A673 (cell line): ENCODE measurements around the gene TTC21A. TPM values are rescaled to one million over a fixed set of nuclear protein-coding genes. Genes with fewer than 3 reads are reported as not detected.

ENCODE experiments used
- BruUV-seq: library from RNA; stranded (reverse); fragments of 400-500 nt; replicated peaks from 2 replicates; lab custom pipeline; 2021; lab: Mats Ljungman, UMichigan
- CTCF ChIA-PET: fragments of 300-600 bp; sonication (Branson Sonifier 250); formaldehyde crosslinking; loops from one replicate; lab custom pipeline; 2022; ENCODE audit warnings: antibody characterized with exemption; lab: Charles Lee
- POLR2A ChIA-PET: fragments of 300-600 bp; sonication (Branson Sonifier 250); formaldehyde crosslinking; loops from one replicate; lab custom pipeline; 2022; ENCODE audit warnings: antibody characterized with exemption; ENCODE audit not compliant: low non-redundant PET; lab: Charles Lee
- DNase-seq: peaks from one replicate; pipeline ENCODE4 v3.0.0-alpha.2; 2015; ENCODE audit warnings: low spot score
- H3K27ac ChIP-seq: fragments of 200-600 bp; sonication (generic); 2 replicates; pipeline ENCODE4 v1.5.1; 2016; ENCODE audit warnings: mixed run types, low read depth, mild to moderate bottlenecking, mixed read lengths, antibody characterized with exemption, low read length; ENCODE audit not compliant: poor library complexity, severe bottlenecking
- H3K27me3 ChIP-seq: fragments of 200-600 bp; sonication (generic); replicated peaks from 2 replicates; pipeline ENCODE4 v1.6.1; 2017; ENCODE audit warnings: mixed run types, low read depth, mild to moderate bottlenecking, mixed read lengths, antibody characterized with exemption, low read length; ENCODE audit not compliant: insufficient read depth, poor library complexity
- H3K36me3 ChIP-seq: fragments of 200-600 bp; sonication (generic); 2 replicates; pipeline ENCODE4 v1.6.1; 2016; ENCODE audit warnings: mixed run types, mild to moderate bottlenecking, mixed read lengths, antibody characterized with exemption, low read length; ENCODE audit not compliant: insufficient read depth, poor library complexity, severe bottlenecking
- H3K4me1 ChIP-seq: fragments of 200-600 bp; sonication (generic); 2 replicates; pipeline ENCODE4 v1.6.1; 2017; ENCODE audit warnings: mixed run types, mild to moderate bottlenecking, mixed read lengths, antibody characterized with exemption, low read length; ENCODE audit not compliant: insufficient read depth, poor library complexity, severe bottlenecking
- H3K4me3 ChIP-seq: fragments of 200-600 bp; sonication (generic); 2 replicates; pipeline ENCODE4 v1.5.1; 2016; ENCODE audit warnings: low read depth, mixed run types, mild to moderate bottlenecking, mixed read lengths, low read length; ENCODE audit not compliant: poor library complexity, severe bottlenecking
- H3K9me3 ChIP-seq: fragments of 200-600 bp; sonication (generic); 2 replicates; pipeline ENCODE4 v1.6.1; 2016; ENCODE audit warnings: mixed run types, low read depth, mild to moderate bottlenecking, mixed read lengths, antibody characterized with exemption, low read length; ENCODE audit not compliant: poor library complexity, severe bottlenecking
- CTCF ChIP-seq: fragments of 300-800, 200-600 bp; sonication (generic); conservative IDR thresholded peaks from 2 replicates; pipeline ENCODE4 v1.5.1; 2017; ENCODE audit warnings: low read depth, mild to moderate bottlenecking, antibody characterized with exemption, low read length, moderate library complexity, mixed read lengths
- EZH2 ChIP-seq: fragments of 200-600 bp; sonication (generic); IDR thresholded peaks from 2 replicates; pipeline ENCODE4 v1.6.1; 2017; ENCODE audit warnings: borderline replicate concordance, low read depth, mild to moderate bottlenecking, mixed read lengths, antibody characterized with exemption, low read length; ENCODE audit not compliant: poor library complexity, severe bottlenecking
- intact Hi-C: fragments of 100-400 bp; cut with micrococcal nuclease; formaldehyde crosslinking; loops from one replicate; pipeline ENCODE4 v1.10.0; 2022; ENCODE audit not compliant: unreplicated experiment
- total RNA-seq: library from RNA; stranded (reverse); gene quantifications from 2 replicates; pipeline ENCODE4 v1.2.3, GENCODE V29; 2021

TTC21A gene
- total RNA-seq, 1 experiment from 2014 or later, result 1.4 TPM

GRCh38 chr3:39143051-39143885, 35.8 kb downstream of the TTC21A start:
- no TSS peak for BruUV-seq
- H3K36me3 ChIP-seq, result peaks cover 22% of the 10 kb centered on the region
- H3K27me3 ChIP-seq, result no peaks in the 10 kb centered on the region
- intact Hi-C loops, result no loop called here
- DNase-seq, result no peak
- H3K27ac ChIP-seq, result no peak overlapping the region
- no peak overlapping the region for H3K4me3 ChIP-seq
- CTCF ChIA-PET, result no interaction called here
- H3K9me3 ChIP-seq, result no peaks in the 10 kb centered on the region
- peaks cover 16% of the 10 kb centered on the region for H3K4me1 ChIP-seq
- POLR2A ChIA-PET, result no interaction called here
- TF ChIP-seq EZH2 (no peak), CTCF (no peak)

DNA sequence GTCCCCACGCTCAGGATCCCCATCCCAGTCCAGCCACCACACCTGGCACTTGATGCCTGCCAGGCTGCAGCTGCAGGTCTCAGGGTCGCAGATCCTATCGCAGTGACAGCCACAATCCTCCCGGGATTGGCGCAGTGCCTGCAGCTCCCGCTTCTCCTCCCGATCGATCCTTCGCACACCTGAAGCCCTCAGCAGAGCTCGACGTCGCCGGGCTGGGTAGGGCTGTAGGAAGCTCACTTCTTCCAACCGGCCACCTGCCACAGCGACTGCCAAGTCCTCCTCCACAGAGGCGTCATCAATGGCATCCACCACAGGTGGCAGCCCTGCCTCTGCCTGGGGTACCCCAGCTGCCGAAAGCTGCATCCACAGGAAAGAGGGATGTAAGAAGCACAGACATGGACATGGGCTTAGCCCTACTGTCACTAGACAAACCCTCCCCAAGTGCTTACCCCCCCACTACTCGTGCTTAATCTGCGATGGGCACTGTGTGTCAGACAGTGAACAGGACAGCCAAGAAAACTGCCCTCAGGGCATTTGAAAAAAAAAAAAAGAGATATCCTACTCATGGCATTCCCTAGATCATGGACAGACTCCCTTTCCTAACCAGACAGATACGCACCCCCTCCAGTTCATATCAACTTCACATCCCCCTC, 36.7 kb downstream of the TTC21A start:
- ChIA-PET CTCF (no interaction called here), POLR2A (no interaction called here)
- H3K4me3 ChIP-seq, result no peak overlapping the region
- H3K9me3 ChIP-seq, result no peaks in the 10 kb centered on the region
- H3K36me3 ChIP-seq, result peaks cover 22% of the 10 kb centered on the region
- no peak for DNase-seq
- no TSS peak for BruUV-seq
- no peak overlapping the region for H3K27ac ChIP-seq
- intact Hi-C loops, result no loop called here
- TF ChIP-seq CTCF, result no peak
- peaks cover 25% of the 10 kb centered on the region for H3K4me1 ChIP-seq
- H3K27me3 ChIP-seq, result no peaks in the 10 kb centered on the region

DNA sequence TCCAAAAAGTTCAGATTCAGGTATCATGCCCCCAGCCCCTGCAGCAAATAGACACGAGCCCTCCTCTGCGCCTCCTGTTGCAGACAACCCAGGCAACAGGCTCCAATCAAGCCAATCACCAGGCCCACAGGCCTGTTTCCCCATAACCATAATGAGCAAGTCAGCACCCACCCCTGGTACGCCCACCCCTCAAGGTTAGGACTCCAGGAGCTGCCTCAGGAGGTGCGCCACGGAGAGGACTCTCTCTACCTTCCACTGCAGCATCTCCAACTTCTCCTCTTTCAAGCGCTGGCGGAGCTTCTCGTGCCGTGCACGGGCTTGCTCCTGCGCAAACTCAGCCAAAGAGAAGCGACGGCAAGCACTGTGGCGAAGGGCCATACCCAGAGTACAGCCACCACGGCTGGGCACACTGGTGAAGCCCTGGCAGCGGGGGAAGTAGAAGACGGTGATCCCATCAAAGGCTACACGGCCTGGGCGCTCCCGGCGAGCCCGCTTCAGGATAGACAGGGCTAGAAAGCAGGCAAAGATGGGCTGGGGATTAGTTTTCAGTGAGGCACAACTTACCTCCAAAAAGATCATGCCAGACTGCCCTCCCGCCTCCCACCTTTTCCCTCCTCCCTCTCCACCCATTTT, 37.4 kb downstream of the TTC21A start:
- peaks cover 32% of the 10 kb centered on the region for H3K4me1 ChIP-seq
- ChIA-PET POLR2A (no interaction called here), CTCF (no interaction called here)
- no peak for DNase-seq
- peaks cover 22% of the 10 kb centered on the region for H3K36me3 ChIP-seq
- no peaks in the 10 kb centered on the region for H3K9me3 ChIP-seq
- no peaks in the 10 kb centered on the region for H3K27me3 ChIP-seq
- intact Hi-C loops, result no loop called here
- BruUV-seq, result no TSS peak
- H3K27ac ChIP-seq, result no peak overlapping the region
- no peak for TF ChIP-seq EZH2
- no peak for TF ChIP-seq CTCF
- no peak overlapping the region for H3K4me3 ChIP-seq
